Activated CD8-positive, alpha-beta memory T cell treated with anti-CD3 and anti-CD28 coated beads, Interleukin-2, amount 10 ng/mL, durations not matched to agents 7 days and 5 days (primary cell): ENCODE results near the gene TASP1. TPM values are rescaled to one million over a fixed set of nuclear protein-coding genes. Genes with fewer than 3 reads are reported as not detected.
"Not testable (repeated sequence)": the region's sequence is repeated elsewhere in the genome, so short reads cannot be mapped to it uniquely, and the experiment has no call there.

Experiments
- ATAC-seq: fragments of 150-1000 bp; cut with Tn5 transposase; one replicate; pipeline ENCODE4 v1.10.0; 2021; ENCODE audit warnings: moderate library complexity
- CTCF ChIA-PET: fragments of 350-600 bp; sonication (Branson Sonifier 250); formaldehyde crosslinking; loops from one replicate; lab custom pipeline; 2021; ENCODE audit warnings: antibody characterized with exemption; lab: Charles Lee
- DNase-seq: peaks from one replicate; pipeline ENCODE4 v3.0.0-alpha.2; 2020
- H3K27ac Mint-ChIP-seq: one replicate; pipeline ENCODE4 v1.8.0; 2021; ENCODE audit warnings: mild to moderate bottlenecking, mixed read lengths
- H3K27me3 Mint-ChIP-seq: one replicate; pipeline ENCODE4 v1.8.0; 2021; ENCODE audit warnings: mixed read lengths
- H3K36me3 Mint-ChIP-seq: one replicate; pipeline ENCODE4 v1.8.0; 2021; ENCODE audit warnings: mild to moderate bottlenecking, mixed read lengths
- H3K4me1 Mint-ChIP-seq: one replicate; pipeline ENCODE4 v1.8.0; 2021; ENCODE audit warnings: mixed read lengths
- H3K4me3 Mint-ChIP-seq: one replicate; pipeline ENCODE4 v1.8.0; 2021; ENCODE audit warnings: mild to moderate bottlenecking, moderate library complexity, mixed read lengths
- H3K9me3 Mint-ChIP-seq: one replicate; pipeline ENCODE4 v1.8.0; 2022; ENCODE audit warnings: low read depth, mixed read lengths
- total RNA-seq, 2 experiments: library from RNA; stranded (reverse); gene quantifications; one replicate each; pipeline ENCODE4 v1.2.3, GENCODE V29; 2021

Gene TASP1
- total RNA-seq, 2 experiments from 2014 or later, result 10.3 to 11.7 TPM

DNA sequence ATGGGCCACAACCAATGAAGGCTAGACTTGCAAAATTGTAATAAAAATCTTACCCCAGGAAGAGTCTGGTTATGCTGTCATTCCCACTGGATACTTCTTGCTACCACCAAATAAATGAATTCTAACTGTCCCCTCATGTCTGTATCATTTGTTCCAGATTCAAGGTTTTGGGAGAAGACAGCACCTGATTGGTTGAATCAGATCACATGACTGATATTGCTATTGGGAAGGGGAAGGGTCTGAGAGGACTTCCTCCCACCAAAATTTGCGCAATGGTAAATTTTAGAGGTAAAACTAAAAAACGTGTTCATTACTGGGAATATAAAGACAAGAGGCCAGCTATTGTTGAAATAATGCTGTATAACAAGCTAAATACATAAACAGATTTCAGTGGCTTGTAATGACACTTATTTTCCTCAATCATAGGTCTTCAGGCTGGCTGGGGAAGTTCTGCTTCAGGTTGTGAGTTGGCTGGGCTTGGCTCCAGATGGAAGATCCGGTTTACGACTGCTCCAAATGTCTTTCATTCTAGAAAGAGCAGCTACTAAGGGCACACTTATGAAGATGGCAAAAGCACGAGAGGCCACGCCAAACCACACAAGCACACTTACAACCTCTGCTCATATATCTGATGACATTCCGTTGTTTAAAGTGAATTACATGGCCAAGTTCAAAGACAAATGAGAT lies 27.1 kb upstream of the TASP1 start:
- no peaks in the 10 kb centered on the region for H3K36me3 Mint-ChIP-seq
- CTCF ChIA-PET, result no interaction called here
- ATAC-seq (no peak), DNase-seq (no peak)
- H3K4me1 Mint-ChIP-seq, result no peaks in the 10 kb centered on the region
- no peak overlapping the region for H3K4me3 Mint-ChIP-seq
- H3K27me3 Mint-ChIP-seq, result peaks cover 21% of the 10 kb centered on the region
- no peaks in the 10 kb centered on the region for H3K9me3 Mint-ChIP-seq
- no peak overlapping the region for H3K27ac Mint-ChIP-seq

DNA sequence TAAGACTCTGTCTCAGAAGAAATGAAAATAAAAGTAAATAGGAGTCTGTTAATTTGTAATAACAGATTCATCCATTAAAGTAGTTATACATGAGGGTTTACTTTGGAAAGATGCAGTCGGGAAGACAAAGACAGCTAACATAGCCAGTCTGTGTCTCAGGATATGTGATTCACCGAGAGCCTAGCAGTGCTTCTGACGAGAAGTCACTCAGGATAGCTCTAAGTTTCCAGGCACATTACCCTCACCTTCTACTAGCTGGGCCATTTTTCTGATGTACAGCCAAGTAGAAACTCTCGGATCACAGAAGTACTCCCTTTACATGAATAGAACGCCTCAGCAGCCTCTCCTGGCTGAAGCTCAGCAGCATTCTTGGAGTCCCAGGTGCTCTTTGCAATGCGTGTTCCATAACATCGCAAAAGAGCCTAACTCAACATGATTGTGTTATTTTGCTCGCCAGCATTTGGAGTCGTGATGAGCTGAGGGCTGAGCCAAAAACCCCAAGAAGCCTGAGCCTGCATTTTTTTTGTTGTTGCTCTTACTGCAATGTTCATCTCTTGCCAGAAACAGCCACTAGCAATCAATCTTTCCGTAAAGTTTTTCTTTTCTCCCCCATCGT lies 22.4 kb upstream of the TASP1 start:
- Mint-ChIP-seq H3K4me1 (no peaks in the 10 kb centered on the region), H3K27ac (no peak overlapping the region), H3K4me3 (no peak overlapping the region), H3K9me3 (no peaks in the 10 kb centered on the region), H3K27me3 (peaks cover 7% of the 10 kb centered on the region), H3K36me3 (no peaks in the 10 kb centered on the region)
- DNase-seq (no peak), ATAC-seq (no peak)
- CTCF ChIA-PET, result no interaction called here

DNA sequence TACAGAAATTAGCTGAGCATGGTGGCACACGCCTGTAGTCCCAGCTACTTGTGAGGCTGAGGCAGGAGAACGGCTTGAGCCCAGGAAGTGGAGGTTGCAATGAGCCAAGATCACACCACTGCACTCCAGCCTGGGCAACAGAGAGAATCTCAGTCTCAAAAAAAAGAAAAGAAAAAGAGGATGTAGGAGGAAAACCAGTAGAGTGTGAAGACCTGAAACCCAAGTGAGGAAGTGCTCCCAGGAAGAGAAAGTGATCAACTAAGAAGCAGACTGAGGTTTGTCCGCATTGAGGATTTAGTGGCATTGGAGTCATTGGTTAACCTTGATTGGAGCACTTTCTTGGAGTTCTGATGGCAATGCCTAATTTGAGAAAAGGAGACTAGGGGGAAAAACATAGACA lies 20.6 kb upstream of the TASP1 start:
- CTCF ChIA-PET, result no interaction called here
- H3K4me1 Mint-ChIP-seq, result no peaks in the 10 kb centered on the region
- H3K27ac Mint-ChIP-seq, result no peak overlapping the region
- H3K36me3 Mint-ChIP-seq, result no peaks in the 10 kb centered on the region
- H3K9me3 Mint-ChIP-seq, result no peaks in the 10 kb centered on the region
- DNase-seq, result no peak
- no peak for ATAC-seq
- no peak overlapping the region for H3K4me3 Mint-ChIP-seq
- peaks cover 5% of the 10 kb centered on the region for H3K27me3 Mint-ChIP-seq

DNA sequence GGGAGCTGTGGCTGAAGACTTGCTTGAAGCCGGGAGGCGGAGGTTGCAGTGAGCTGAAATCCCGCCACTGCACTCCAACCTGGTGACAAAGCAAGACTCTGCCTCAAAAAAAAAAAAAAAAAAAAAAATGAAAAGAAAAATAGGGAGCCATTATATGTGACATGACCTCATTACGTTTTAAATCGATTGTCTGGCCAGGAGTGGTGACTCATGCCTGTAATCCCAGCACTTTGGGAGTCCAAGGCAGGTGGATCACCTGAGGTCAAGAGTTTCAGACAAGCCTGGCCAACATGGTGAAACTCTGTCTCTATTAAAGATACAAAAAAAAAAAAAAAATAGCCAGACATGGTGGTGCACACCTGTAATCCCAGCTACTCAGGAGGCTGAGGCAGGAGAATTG lies 19.3 kb upstream of the TASP1 start:
- CTCF ChIA-PET, H3K27me3 Mint-ChIP-seq: not testable (repeated sequence)

GRCh38 chr20:13656721-13657368 lies 18.1 kb upstream of the TASP1 start:
- ATAC-seq, result no peak
- CTCF ChIA-PET, result no interaction called here
- Mint-ChIP-seq H3K36me3 (no peaks in the 10 kb centered on the region), H3K27me3 (peaks cover 4% of the 10 kb centered on the region), H3K4me1 (no peaks in the 10 kb centered on the region), H3K4me3 (no peak overlapping the region), H3K27ac (no peak overlapping the region), H3K9me3 (no peaks in the 10 kb centered on the region)
- DNase-seq, result no peak

More for the DNA sequence above, 19.3 kb upstream of the TASP1 start:
- DNase-seq, H3K9me3 Mint-ChIP-seq, H3K36me3 Mint-ChIP-seq, H3K27ac Mint-ChIP-seq, H3K4me1 Mint-ChIP-seq, H3K4me3 Mint-ChIP-seq, ATAC-seq: not testable (repeated sequence)

GRCh38 chr20:13654463-13655023 lies 15.8 kb upstream of the TASP1 start:
- Mint-ChIP-seq H3K36me3 (no peaks in the 10 kb centered on the region), H3K27me3 (peaks cover 4% of the 10 kb centered on the region), H3K27ac (no peak overlapping the region), H3K4me3 (no peak overlapping the region), H3K9me3 (no peaks in the 10 kb centered on the region), H3K4me1 (no peaks in the 10 kb centered on the region)
- no peak for ATAC-seq
- CTCF ChIA-PET, result no interaction called here
- no peak for DNase-seq

DNA sequence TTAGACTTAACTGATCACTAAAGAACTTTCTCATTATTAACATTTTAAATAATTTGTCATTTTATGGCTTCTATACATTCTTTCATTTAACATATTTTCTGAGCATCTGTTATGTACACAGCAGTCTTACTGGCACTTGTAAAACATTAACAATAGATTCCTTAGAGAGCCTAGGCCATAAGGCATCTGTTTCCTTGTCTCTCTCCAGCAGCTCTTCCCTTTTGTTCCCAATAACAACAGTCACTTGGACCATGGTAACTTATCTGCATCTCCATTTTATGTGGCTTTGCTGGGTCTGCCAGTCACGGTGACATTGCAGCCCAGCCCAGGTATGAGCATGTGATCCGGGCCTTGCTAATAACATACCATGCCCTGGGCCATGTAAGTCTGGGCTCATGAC lies 11.7 kb upstream of the TASP1 start:
- Mint-ChIP-seq H3K27me3 (peaks cover 5% of the 10 kb centered on the region), H3K4me3 (no peak overlapping the region), H3K4me1 (no peaks in the 10 kb centered on the region), H3K27ac (no peak overlapping the region), H3K9me3 (no peaks in the 10 kb centered on the region), H3K36me3 (no peaks in the 10 kb centered on the region)
- DNase-seq, result no peak
- CTCF ChIA-PET, result no interaction called here
- no peak for ATAC-seq

DNA sequence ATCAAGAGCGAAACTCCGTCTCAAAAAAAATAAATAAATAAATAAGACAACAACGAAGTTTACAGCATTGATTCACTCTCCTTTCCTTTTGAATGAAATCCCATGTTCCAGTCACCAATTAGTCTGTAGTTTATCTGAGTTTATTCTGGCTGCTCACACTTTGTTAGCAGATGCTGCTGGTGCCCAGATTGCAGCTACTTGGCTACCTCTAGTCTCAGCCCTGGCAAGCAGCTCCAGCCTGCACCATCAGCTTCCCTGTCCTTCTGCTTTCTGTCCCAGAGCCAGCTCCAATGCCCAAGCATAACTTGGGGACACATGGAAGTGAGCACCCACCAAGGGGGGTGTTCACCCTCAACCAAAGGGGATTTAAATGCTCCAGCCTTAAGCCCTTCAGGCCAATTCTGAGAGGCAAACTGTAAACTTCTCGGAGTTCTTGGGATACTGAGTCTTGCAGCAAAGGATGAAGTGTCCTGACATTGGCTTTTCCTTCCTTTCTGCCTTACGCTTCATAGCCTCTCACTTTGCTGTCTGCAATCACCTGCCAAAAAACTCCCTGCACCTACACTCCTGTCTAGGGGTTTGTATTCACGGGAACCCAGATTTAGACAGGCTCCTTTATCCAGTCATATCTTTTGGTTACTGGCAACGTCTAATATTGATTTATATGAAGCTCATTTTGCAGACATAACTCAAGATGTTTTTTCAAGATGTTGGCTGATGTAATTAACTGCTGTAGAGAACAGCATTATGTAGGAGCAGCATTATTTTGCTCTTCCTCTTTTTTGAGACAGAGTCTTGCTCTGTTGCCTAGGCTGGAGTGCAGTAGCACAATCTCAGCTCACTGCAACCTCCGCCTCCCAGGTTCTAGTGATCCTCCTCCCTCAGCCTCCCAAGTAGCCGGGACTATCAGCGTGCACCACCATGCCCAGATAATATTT lies 9.8 kb upstream of the TASP1 start:
- no peak for DNase-seq
- no peaks in the 10 kb centered on the region for H3K9me3 Mint-ChIP-seq
- no peak overlapping the region for H3K4me3 Mint-ChIP-seq
- CTCF ChIA-PET, result no interaction called here
- ATAC-seq, result no peak
- H3K4me1 Mint-ChIP-seq, result no peaks in the 10 kb centered on the region
- H3K36me3 Mint-ChIP-seq, result no peaks in the 10 kb centered on the region
- H3K27ac Mint-ChIP-seq, result no peak overlapping the region
- H3K27me3 Mint-ChIP-seq, result peaks cover 16% of the 10 kb centered on the region

- DNase-seq (no peak), ATAC-seq (no peak)
- Mint-ChIP-seq H3K4me3 (no peak overlapping the region), H3K27me3 (peaks cover 26% of the 10 kb centered on the region), H3K36me3 (no peaks in the 10 kb centered on the region), H3K27ac (no peak overlapping the region), H3K9me3 (no peaks in the 10 kb centered on the region), H3K4me1 (peaks cover 3% of the 10 kb centered on the region)
- CTCF ChIA-PET, result no interaction called here
These were observed 5.3 kb upstream of the TASP1 start for GRCh38 chr20:13644010-13644409.

DNA sequence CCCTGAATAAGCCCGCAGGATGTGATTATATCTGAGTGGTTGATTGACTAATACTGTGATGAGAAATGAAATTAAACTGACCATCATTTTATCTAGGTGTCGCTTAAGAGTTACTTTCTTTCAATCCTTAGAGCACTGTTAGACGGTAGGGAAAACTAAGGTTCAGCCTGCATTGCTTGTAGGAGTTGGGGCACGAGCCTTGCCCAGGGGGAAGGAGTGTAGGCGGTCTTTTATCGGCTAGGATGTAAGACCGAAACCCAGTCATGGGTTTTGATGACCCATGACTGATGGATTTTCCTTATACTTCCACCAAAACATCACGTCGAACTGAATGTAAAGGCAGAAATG lies 392 bp upstream of the TASP1 start:
- H3K36me3 Mint-ChIP-seq, result peaks cover 4% of the 10 kb centered on the region
- DNase-seq, result no peak
- ATAC-seq, result no peak
- H3K9me3 Mint-ChIP-seq, result no peaks in the 10 kb centered on the region
- CTCF ChIA-PET, result no interaction called here
- H3K27me3 Mint-ChIP-seq, result peaks cover 15% of the 10 kb centered on the region
- H3K4me1 Mint-ChIP-seq, result peaks cover 27% of the 10 kb centered on the region
- peak overlapping the region; percentile 65 for H3K27ac Mint-ChIP-seq
- peak overlapping the region; percentile 89 for H3K4me3 Mint-ChIP-seq

DNA sequence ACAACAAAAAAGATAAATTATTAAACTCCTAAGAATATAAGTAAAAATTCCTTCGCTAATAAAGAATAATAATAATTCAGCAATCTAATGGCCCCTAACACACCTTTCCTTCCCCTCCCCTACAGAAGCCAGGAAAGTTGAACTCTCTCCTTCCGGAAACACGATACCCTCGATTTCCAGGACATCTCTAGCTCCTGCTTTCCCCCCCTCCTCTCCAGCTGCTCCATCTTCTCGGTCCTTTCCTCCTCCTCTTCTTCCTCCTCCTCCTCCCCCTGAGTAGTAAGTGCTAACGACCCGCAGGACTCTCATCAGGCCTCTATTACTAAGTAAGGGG lies 603 bp downstream of the TASP1 start:
- Mint-ChIP-seq H3K27me3 (peaks cover 6% of the 10 kb centered on the region), H3K27ac (peak overlapping the region; percentile 65), H3K36me3 (peaks cover 7% of the 10 kb centered on the region), H3K9me3 (no peaks in the 10 kb centered on the region), H3K4me3 (peak overlapping the region; percentile 89), H3K4me1 (peaks cover 27% of the 10 kb centered on the region)
- DNase-seq (no peak), ATAC-seq (no peak)
- CTCF ChIA-PET, result no interaction called here

- no peaks in the 10 kb centered on the region for H3K27me3 Mint-ChIP-seq
- H3K36me3 Mint-ChIP-seq, result peaks cover 16% of the 10 kb centered on the region
- ATAC-seq (no peak), DNase-seq (no peak)
- CTCF ChIA-PET, result no interaction called here
- no peak overlapping the region for H3K27ac Mint-ChIP-seq
- H3K9me3 Mint-ChIP-seq, result no peaks in the 10 kb centered on the region
- no peak overlapping the region for H3K4me3 Mint-ChIP-seq
- peaks cover 16% of the 10 kb centered on the region for H3K4me1 Mint-ChIP-seq
These were observed 6.3 kb downstream of the TASP1 start for GRCh38 chr20:13632431-13632830.

GRCh38 chr20:13627525-13627924 lies 11.2 kb downstream of the TASP1 start:
- DNase-seq, H3K9me3 Mint-ChIP-seq, H3K4me1 Mint-ChIP-seq, ATAC-seq, H3K4me3 Mint-ChIP-seq, CTCF ChIA-PET, H3K27ac Mint-ChIP-seq, H3K27me3 Mint-ChIP-seq: not testable (repeated sequence)
- H3K36me3 Mint-ChIP-seq, result peaks cover 15% of the 10 kb centered on the region
